Measurements from ENCODE around the gene DYNC1I2.
"Not testable (repeated sequence)": the region's sequence is repeated elsewhere in the genome, so short reads cannot be mapped to it uniquely, and the experiment has no call there.

Gene DYNC1I2

DNA sequence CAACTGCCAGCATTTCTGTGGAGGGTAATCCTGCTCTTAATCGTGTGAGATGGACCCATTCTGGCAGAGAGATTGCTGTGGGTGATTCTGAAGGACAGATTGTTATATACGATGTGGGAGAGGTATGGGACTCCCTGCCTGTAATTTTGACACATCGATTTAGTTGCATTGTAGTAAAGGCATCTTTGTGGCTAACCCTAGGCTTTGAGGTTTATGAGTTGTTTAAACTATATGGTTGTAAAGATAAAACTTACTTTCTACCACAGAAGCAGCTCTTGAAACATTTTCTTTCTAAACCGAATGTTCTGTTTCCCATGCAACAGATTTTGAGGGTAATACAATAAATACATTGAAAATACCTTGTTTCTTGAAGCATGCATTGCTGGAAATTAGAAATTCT lies 58.5 kb downstream of the DYNC1I2 start:
- Histone ChIP-seq H3K36me3 (ENCODE audit: insufficient read depth, low read length) (peaks cover 80% of the 10 kb centered on the region), H3K27me3 (ENCODE audit: insufficient read depth, low read length) (no peaks in the 10 kb centered on the region)
- 96% methylated on average over 3 of the region's 4 CpGs for WGBS

DNA sequence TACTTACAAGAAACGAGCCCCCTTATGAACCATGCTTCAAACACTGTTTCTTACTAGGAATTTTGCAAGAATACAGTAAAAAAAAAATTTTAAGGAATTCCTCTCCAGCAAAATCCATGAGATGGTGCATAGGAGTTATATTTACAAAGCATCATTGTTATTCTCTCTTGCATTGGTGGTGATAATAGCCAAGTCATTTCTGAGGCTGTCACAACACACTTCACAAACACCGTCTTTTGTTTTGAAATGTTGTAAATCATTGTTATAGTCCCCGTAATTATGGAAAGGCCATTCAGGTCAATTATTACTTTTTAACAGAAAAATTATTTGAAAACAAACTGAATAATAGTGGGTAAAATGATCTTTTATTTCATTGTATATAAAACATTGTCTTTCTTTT lies 60.1 kb downstream of the DYNC1I2 start:
- 100% methylated on average over 1 of the region's 3 CpGs for WGBS

More for the DNA sequence above, 58.5 kb downstream of the DYNC1I2 start:
- Histone ChIP-seq H3K4me1 (ENCODE audit: insufficient read depth, low read length) (no peaks in the 10 kb centered on the region), H3K9me3 (ENCODE audit: insufficient read depth, low read depth, low read length) (no peaks in the 10 kb centered on the region), H3K27ac (ENCODE audit: low read depth, low read length) (no peak overlapping the region), H3K9ac (ENCODE audit: low read depth, low read length) (no peak overlapping the region), H3K4me3 (ENCODE audit: low read length) (no peak overlapping the region)

DNA sequence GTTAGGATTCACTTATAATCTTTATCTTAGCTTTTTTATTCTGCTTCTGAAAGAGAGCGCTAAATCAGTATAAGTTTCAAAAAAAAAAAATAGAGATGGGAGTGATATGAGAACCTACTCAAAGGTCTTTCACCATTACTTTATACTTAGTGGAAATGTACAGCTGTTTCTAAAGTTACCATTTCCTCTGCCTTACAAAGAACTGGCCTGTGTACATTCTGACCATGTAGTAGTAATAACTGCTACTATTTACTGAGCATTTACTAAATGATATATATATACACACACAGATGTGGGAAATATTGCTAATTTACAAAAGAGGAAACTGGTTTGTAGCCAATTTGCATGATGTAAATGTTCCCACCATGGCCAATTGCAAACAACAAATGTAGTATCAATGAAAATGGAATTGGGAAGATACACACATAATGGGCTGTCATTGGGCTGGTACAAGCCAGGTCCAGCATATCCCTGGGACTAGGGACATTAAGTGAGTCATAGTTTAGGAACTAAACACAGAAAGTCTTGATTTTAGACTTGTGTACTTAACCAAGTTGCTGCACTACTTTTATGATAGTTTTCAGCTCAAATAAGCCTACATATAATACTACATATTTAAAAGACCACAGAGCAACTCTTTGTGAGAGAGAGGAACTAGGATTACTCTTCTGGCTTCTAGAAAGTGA lies 67.1 kb downstream of the DYNC1I2 start:
- Histone ChIP-seq H3K27ac (ENCODE audit: low read depth, low read length) (no peak overlapping the region), H3K27me3 (ENCODE audit: insufficient read depth, low read length) (no peaks in the 10 kb centered on the region), H3K36me3 (ENCODE audit: insufficient read depth, low read length) (peaks cover 40% of the 10 kb centered on the region), H3K9ac (ENCODE audit: low read depth, low read length) (no peak overlapping the region), H3K4me3 (ENCODE audit: low read length) (no peak overlapping the region), H3K9me3 (ENCODE audit: insufficient read depth, low read depth, low read length) (no peaks in the 10 kb centered on the region), H3K4me1 (ENCODE audit: insufficient read depth, low read length) (no peaks in the 10 kb centered on the region)
- no CpG with 5 or more reads among the region's 1 CpG for WGBS

More for the DNA sequence above, 60.1 kb downstream of the DYNC1I2 start:
- H3K4me3 ChIP-seq (ENCODE audit: low read length): no peak overlapping the region
- no peak overlapping the region for H3K9ac ChIP-seq (ENCODE audit: low read depth, low read length)
- no peaks in the 10 kb centered on the region for H3K4me1 ChIP-seq (ENCODE audit: insufficient read depth, low read length)
- H3K27me3 ChIP-seq (ENCODE audit: insufficient read depth, low read length): no peaks in the 10 kb centered on the region
- no peaks in the 10 kb centered on the region for H3K9me3 ChIP-seq (ENCODE audit: insufficient read depth, low read depth, low read length)
- no peak overlapping the region for H3K27ac ChIP-seq (ENCODE audit: low read depth, low read length)
- peaks cover 83% of the 10 kb centered on the region for H3K36me3 ChIP-seq (ENCODE audit: insufficient read depth, low read length)

DNA sequence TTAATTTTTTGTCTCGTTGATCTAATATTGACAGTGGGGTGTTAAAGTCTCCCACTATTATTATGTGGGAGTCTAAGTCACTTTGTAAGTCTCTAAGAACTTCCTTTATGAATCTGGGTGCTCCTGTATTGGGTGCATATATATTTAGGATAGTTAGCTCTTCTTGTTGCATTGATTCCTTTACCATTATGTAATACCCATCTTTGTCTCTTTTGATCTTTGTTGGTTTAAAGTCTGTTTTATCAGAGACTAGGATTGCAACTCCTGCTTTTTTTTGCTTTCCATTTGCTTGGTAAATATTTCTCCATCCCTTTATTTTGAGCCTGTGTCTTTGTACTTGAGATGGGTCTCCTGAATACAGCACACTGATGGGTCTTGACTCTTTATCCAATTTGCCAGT lies 71.5 kb downstream of the DYNC1I2 start:
- not testable (repeated sequence) for H3K4me3 ChIP-seq (ENCODE audit: low read length); H3K27ac ChIP-seq (ENCODE audit: low read depth, low read length); H3K9me3 ChIP-seq (ENCODE audit: insufficient read depth, low read depth, low read length); H3K4me1 ChIP-seq (ENCODE audit: insufficient read depth, low read length); H3K9ac ChIP-seq (ENCODE audit: low read depth, low read length); H3K27me3 ChIP-seq (ENCODE audit: insufficient read depth, low read length)
- H3K36me3 ChIP-seq (ENCODE audit: insufficient read depth, low read length): peaks cover 16% of the 10 kb centered on the region; the same call in 1 of the 2 replicates
- 100% methylated on average over 1 of the region's 1 CpG for WGBS

DNA sequence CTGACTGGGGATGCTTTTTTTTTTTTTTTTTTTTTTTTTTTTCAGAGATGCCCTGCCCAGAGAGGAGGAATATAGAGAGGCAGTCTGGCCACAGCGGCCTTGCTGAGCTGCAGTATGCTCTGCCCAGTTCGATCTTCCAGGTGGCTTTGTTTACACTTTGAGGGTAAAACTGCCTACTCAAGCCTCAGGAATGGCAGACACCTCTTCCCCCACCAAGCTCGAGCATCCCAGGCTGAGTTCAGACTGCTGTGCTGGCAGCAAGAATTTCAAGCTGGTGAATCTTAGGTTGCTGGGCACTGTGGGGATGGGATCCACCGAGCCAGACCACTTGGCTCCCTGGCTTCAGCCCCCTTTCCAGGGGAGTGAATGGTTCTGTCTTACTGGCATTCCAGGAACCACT lies 73.9 kb downstream of the DYNC1I2 start:
- 95% methylated on average over 4 of the region's 4 CpGs for WGBS
- H3K9ac ChIP-seq (ENCODE audit: low read depth, low read length): not testable (repeated sequence)

DNA sequence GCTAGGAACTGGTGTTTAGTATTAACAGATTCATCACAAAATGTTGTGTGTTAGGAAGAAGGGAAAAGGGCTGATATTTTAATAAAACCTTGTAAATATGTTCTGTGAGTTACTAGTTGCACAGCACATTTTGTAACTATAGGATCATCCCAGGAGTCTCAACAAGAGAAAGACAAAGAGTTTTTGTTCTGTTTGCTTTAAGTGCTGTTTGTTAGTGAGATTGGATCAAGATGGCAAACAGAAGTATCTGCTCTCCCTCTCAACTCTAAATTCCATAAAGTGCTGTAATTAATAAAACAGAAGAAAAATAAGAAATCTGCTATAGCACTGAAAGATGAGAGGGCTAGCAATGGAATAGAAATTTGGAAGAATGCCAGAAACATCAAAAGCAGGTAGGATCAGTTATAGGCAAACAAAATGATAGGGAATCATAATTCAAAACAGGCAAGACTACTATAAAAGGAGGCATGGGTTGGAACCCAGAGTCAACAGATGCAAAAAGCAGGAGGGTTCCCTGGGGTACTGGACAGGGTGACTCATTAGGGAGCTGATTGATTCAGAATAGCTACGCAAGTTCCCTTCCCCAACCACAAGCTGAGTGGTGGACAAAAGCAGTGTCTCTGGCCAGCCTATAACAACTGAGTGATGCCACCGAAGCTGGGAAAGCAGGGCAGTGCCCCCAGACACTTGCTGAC lies 75.8 kb downstream of the DYNC1I2 start:
- Histone ChIP-seq H3K9ac (ENCODE audit: low read depth, low read length) (no peak overlapping the region), H3K9me3 (ENCODE audit: insufficient read depth, low read depth, low read length) (no peaks in the 10 kb centered on the region), H3K27ac (ENCODE audit: low read depth, low read length) (no peak overlapping the region), H3K4me3 (ENCODE audit: low read length) (no peak overlapping the region), H3K4me1 (ENCODE audit: insufficient read depth, low read length) (no peaks in the 10 kb centered on the region), H3K36me3 (ENCODE audit: insufficient read depth, low read length) (peaks cover 12% of the 10 kb centered on the region; the same call in 1 of the 2 replicates), H3K27me3 (ENCODE audit: insufficient read depth, low read length) (no peaks in the 10 kb centered on the region)
- WGBS: 85% methylated on average over 2 of the region's 2 CpGs

More for the DNA sequence above, 73.9 kb downstream of the DYNC1I2 start:
- not testable (repeated sequence) for H3K9me3 ChIP-seq (ENCODE audit: insufficient read depth, low read depth, low read length); H3K27ac ChIP-seq (ENCODE audit: low read depth, low read length); H3K4me1 ChIP-seq (ENCODE audit: insufficient read depth, low read length); H3K27me3 ChIP-seq (ENCODE audit: insufficient read depth, low read length); H3K4me3 ChIP-seq (ENCODE audit: low read length)
- H3K36me3 ChIP-seq (ENCODE audit: insufficient read depth, low read length): peaks cover 12% of the 10 kb centered on the region; the same call in 1 of the 2 replicates

DNA sequence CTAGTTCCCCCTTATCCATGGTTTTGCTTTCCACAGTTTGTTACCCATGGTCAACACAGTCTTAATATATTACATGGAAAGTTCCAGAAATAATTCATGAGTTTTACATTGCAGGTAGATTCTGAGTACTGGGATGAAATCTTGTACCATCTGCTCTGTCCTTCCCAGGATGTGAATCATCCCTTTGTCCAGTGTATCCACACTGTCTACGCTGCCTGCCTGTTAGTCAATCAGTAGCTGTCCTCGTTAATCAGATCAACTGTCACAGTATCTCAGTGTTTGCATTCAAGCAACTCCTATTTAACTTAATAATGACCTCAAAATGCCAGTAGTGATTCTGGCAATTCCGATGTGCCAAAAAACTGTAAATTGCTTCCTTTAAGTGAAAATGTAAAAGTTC lies 76.3 kb downstream of the DYNC1I2 start:
- Histone ChIP-seq H3K9ac (ENCODE audit: low read depth, low read length) (no peak overlapping the region), H3K27me3 (ENCODE audit: insufficient read depth, low read length) (no peaks in the 10 kb centered on the region), H3K4me3 (ENCODE audit: low read length) (no peak overlapping the region), H3K9me3 (ENCODE audit: insufficient read depth, low read depth, low read length) (no peaks in the 10 kb centered on the region), H3K27ac (ENCODE audit: low read depth, low read length) (no peak overlapping the region), H3K36me3 (ENCODE audit: insufficient read depth, low read length) (peaks cover 12% of the 10 kb centered on the region; the same call in 1 of the 2 replicates), H3K4me1 (ENCODE audit: insufficient read depth, low read length) (no peaks in the 10 kb centered on the region)
- 94% methylated on average over 3 of the region's 3 CpGs for WGBS

DNA sequence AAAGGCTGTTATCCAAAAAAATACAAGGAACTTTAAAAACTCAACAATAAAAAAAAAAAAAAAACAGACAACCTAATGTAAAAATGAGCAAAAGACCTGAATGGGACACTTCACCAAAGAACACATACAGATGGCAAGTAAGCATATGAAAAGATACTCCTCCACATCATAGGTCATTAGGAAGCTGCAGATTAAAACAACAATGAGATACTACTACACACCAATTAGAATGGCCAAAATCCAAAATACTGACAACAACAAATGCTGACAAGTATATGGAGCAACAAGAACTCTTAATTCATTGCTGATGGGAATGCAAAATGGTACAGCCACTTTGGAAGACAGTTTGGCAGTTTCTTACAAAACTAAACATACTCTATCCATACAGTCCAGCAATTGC lies 84.2 kb downstream of the DYNC1I2 start:
- no peaks in the 10 kb centered on the region for H3K4me1 ChIP-seq (ENCODE audit: insufficient read depth, low read length)
- H3K27me3 ChIP-seq (ENCODE audit: insufficient read depth, low read length): no peaks in the 10 kb centered on the region
- H3K27ac ChIP-seq (ENCODE audit: low read depth, low read length): no peak overlapping the region
- H3K9ac ChIP-seq (ENCODE audit: low read depth, low read length): no peak overlapping the region
- H3K4me3 ChIP-seq (ENCODE audit: low read length): no peak overlapping the region
- peaks cover 28% of the 10 kb centered on the region for H3K9me3 ChIP-seq (ENCODE audit: insufficient read depth, low read depth, low read length)
- H3K36me3 ChIP-seq (ENCODE audit: insufficient read depth, low read length): no peaks in the 10 kb centered on the region

DNA sequence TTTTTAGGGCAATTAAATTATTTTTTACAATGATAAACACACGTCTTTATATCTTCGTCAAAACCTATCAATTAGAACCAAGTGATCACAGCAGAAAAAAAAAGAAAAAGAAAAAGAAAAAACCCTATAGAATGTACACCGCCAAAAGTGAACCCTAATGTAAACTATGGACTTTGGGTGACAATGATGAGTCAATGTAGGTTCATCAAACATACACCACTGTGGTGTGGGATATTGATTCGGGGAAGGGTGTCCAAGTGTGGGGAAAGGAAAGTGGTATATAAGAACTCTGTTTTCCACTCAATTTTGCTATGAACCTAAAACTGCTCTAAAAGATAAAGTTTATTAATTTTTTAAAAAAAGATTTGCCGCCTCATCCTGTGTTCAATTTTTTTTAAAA lies 85.1 kb downstream of the DYNC1I2 start:
- no peak overlapping the region for H3K9ac ChIP-seq (ENCODE audit: low read depth, low read length)
- no peak overlapping the region for H3K27ac ChIP-seq (ENCODE audit: low read depth, low read length)
- peaks cover 33% of the 10 kb centered on the region for H3K9me3 ChIP-seq (ENCODE audit: insufficient read depth, low read depth, low read length)
- 94% methylated on average over 3 of the region's 5 CpGs for WGBS
- H3K36me3 ChIP-seq (ENCODE audit: insufficient read depth, low read length): no peaks in the 10 kb centered on the region
- H3K4me3 ChIP-seq (ENCODE audit: low read length): no peak overlapping the region
- H3K27me3 ChIP-seq (ENCODE audit: insufficient read depth, low read length): no peaks in the 10 kb centered on the region
- no peaks in the 10 kb centered on the region for H3K4me1 ChIP-seq (ENCODE audit: insufficient read depth, low read length)

DNA sequence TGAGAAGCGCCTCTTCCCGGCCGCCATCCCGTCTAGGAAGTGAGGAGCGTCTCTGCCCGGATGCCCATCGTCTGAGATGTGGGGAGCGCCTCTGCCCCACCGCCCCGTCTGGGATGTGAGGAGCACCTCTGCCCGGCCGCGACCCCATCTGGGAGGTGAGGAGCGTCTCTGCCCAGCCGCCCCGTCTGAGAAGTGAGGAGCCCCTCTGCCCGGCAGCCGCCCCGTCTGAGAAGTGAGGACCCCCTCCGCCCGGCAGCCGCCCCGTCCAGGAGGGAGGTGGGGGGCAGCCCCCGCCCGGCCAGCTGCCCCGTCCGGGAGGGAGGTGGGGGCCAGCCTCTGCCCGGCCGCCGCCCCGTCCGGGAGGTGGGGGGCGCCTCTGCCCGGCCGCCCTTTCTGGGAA lies 87.3 kb downstream of the DYNC1I2 start:
- not testable (repeated sequence) for H3K4me1 ChIP-seq (ENCODE audit: insufficient read depth, low read length); H3K27ac ChIP-seq (ENCODE audit: low read depth, low read length); H3K9ac ChIP-seq (ENCODE audit: low read depth, low read length); H3K4me3 ChIP-seq (ENCODE audit: low read length); H3K36me3 ChIP-seq (ENCODE audit: insufficient read depth, low read length); H3K27me3 ChIP-seq (ENCODE audit: insufficient read depth, low read length)
- H3K9me3 ChIP-seq (ENCODE audit: insufficient read depth, low read depth, low read length): peaks cover 41% of the 10 kb centered on the region
- whole genome bisulfite sequencing: 98% methylated on average over 31 of the region's 35 CpGs

DNA sequence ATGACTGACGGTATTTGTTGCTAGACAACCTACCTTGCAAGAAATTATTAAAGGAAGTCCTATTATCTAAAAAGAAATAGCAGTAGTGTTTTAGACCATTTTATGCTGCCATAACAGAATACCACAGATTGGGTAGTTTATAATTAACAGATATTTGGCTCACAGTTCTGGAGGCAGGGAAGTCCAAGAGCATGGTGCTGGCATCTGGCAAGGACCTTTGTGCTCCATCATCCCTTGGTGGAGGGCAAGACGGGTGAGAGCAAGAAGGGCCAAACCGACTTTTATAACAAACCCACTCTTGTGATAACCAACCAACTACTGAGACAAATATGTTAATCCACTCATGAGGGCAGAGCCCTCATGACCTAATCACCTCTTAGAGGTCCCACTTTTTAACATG lies 91.2 kb downstream of the DYNC1I2 start:
- no peaks in the 10 kb centered on the region for H3K4me1 ChIP-seq (ENCODE audit: insufficient read depth, low read length)
- 91% methylated on average over 2 of the region's 3 CpGs for WGBS
- no peak overlapping the region for H3K9ac ChIP-seq (ENCODE audit: low read depth, low read length)

More for the DNA sequence above, 91.2 kb downstream of the DYNC1I2 start:
- Histone ChIP-seq H3K36me3 (ENCODE audit: insufficient read depth, low read length) (0 out of 2 replicates have a peak, but pooled peaks cover 5% of the 10 kb centered on the region), H3K9me3 (ENCODE audit: insufficient read depth, low read depth, low read length) (peaks cover 21% of the 10 kb centered on the region; the same call in 1 of the 2 replicates), H3K27me3 (ENCODE audit: insufficient read depth, low read length) (no peaks in the 10 kb centered on the region), H3K27ac (ENCODE audit: low read depth, low read length) (no peak overlapping the region), H3K4me3 (ENCODE audit: low read length) (no peak overlapping the region)
